Myometrial cell (primary cell): ENCODE results near the gene HNRNPA3. TPM values are rescaled to one million over a fixed set of nuclear protein-coding genes. Genes with fewer than 3 reads are reported as not detected.

ENCODE experiments used
- total RNA-seq: library from RNA; depleted of rRNA; stranded (reverse); fragments of >200 nt; gene quantifications from 2 replicates; pipeline ENCODE4 v1.2.3, GENCODE V29; 2015

Gene HNRNPA3
- 19.0 and 26.2 TPM in 2 replicates for total RNA-seq

DNA sequence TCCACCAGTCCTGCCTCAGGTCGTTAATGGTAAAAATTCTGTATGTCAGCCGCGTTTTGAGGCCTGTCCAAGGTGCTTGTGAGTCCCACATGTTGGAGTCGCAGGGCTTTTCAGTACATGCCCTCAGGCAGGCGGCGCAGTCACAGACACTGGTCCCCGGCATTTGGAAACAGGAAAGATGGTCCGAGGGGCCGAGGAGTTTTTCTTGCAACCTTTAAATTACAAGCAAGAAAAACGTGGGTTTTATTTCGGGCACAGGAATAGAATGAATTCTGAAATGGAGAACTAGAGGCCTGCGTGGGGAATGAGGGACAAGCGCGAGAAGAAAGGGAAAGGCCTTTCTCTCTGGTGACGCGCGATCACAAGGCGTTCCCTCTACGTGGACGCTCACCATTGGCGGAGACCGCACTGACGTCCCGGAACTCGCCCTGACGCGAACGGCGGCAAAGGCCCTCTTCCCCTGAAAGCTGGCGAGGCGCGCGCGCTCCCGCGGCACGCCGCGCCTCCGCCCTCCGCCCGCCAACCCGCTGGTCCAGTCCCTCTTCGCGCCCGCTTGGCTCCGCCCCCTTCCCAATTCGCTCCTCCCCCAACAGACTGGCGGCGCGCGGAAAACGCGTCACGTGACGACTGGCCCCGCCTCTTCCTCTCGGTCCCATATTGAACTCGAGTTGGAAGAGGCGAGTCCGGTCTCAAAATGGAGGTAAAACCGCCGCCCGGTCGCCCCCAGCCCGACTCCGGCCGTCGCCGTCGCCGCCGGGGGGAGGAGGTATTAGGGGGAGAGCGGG lies at the start of gene HNRNPA3:
Gene HNRNPA3 (plus strand): TSS at position 689 of the 785 bp plus-strand sequence. CDS start 6 bp downstream, at position 695.

DNA sequence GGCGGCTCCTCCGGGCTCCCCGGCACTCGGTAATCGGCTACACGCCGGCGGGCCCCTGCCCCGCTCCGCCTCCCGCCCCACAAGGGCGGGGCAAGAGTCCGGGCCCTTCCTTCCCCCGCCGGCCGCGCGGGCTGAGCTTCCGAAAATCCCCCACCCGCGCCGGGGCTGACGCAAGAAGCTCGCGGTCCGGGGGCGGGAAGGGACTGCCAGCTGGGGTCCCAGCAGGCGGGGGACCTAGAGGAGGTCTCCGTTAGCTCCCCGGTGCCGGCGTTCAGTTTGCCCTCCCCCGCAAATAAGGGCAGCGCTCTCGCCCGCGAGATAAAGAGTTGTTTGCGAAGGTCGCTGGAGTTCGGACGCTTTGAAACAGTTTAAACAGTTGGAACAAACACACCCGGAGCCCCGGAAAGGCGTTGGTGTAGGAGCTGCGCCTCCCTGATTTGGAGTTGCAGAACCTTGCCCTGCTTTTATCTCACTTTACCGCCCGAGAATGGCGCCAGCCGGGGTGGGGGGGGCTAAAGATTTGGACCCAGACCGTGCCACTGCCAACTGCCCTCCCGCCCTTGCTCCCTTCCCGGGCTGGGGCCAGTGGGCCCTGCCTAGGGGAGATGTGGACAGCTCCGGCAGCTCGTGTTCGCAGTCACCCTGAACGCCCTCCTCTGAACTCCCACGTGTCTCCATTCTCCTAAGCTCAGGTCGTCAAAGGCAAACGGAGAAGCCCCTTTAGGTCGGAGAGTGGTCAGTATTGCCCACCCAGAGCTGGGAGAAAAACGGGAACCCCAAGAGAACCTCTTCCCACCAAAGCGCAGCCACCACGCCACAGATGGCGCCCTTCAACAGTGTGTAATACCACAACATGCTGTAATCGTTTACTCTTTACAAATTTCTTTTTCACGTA lies 52.3 kb downstream of the HNRNPA3 start, which contains the start of gene NFE2L2:
Gene NFE2L2 (minus strand): TSS at position 35 of the 895 bp plus-strand sequence. CDS start 151 bp downstream, outside the sequence.

Other genes with a start within 250 kb of the HNRNPA3 start
- gene NFE2L2, start 51.9 kb downstream of the HNRNPA3 start, total RNA-seq: 36.9 and 48.0 TPM in 2 replicates
- gene AGPS, start 180.0 kb downstream of the HNRNPA3 start, total RNA-seq: 20.0 and 36.6 TPM in 2 replicates